NT2/D1 (cell line): Measurements from ENCODE around the gene EGLN1.
"Not testable (repeated sequence)": the region's sequence is repeated elsewhere in the genome, so short reads cannot be mapped to it uniquely, and the experiment has no call there.

Experiments
- DNase-seq: peaks from one replicate; pipeline ENCODE4 v3.0.0-alpha.2; 2011; ENCODE audit warnings: low read depth, low spot score
- H3K27me3 ChIP-seq: 2 replicates; pipeline ENCODE4 v1.6.0; 2011; ENCODE audit warnings: mild to moderate bottlenecking; ENCODE audit not compliant: insufficient read length, insufficient read depth
- H3K36me3 ChIP-seq: 2 replicates; pipeline ENCODE4 v1.6.1; 2011; ENCODE audit warnings: mild to moderate bottlenecking, low read length, mixed read lengths; ENCODE audit not compliant: insufficient read depth, insufficient read length
- H3K4me1 ChIP-seq: 2 replicates; pipeline ENCODE4 v1.5.1; 2011; ENCODE audit not compliant: insufficient read depth, insufficient read length
- H3K4me3 ChIP-seq: 2 replicates; pipeline ENCODE4 v1.5.1; 2011; ENCODE audit warnings: low read depth; ENCODE audit not compliant: insufficient read length
- H3K9ac ChIP-seq: 2 replicates; pipeline ENCODE4 v1.6.0; 2011; ENCODE audit warnings: low read depth; ENCODE audit not compliant: insufficient read length
- H3K9me3 ChIP-seq: 2 replicates; pipeline ENCODE4 v1.5.1; 2011; ENCODE audit warnings: mild to moderate bottlenecking, low read length; ENCODE audit not compliant: insufficient read depth
- SUZ12 ChIP-seq: IDR thresholded peaks from 2 replicates; pipeline ENCODE4 v1.6.1; 2011; ENCODE audit not compliant: insufficient read length, insufficient read depth; ENCODE audit errors: extremely low read depth
- YY1 ChIP-seq: IDR thresholded peaks from 2 replicates; pipeline ENCODE4 v1.6.1; 2011; ENCODE audit not compliant: insufficient read length, insufficient read depth
- ZNF274 ChIP-seq: IDR thresholded peaks from 2 replicates; pipeline ENCODE4 v1.6.1; 2011; ENCODE audit warnings: mild to moderate bottlenecking, low read depth, low read length

The EGLN1 gene

DNA sequence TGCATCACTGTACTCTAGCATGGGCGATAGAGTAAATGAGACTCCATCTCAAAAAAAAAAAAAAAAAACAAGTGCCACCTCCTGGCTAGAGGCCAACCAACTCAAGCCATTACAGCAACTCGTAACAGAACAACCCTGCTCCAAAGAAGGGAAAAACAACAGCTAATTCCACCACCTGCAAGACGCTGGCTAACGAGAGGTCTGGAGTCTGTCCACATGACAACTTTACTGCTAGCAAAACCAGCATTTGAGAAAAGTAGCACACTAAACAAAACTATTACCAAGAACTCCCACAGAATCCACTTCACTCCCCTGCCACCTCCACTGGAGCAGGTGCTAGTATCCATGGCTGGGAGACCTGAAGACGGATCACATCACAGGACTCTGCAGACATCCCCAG, 24.1 kb upstream of the EGLN1 start:
- no peak for DNase-seq
- Histone ChIP-seq H3K9me3 (no peaks in the 10 kb centered on the region), H3K4me1 (no peaks in the 10 kb centered on the region), H3K4me3 (no peak overlapping the region), H3K27me3 (no peaks in the 10 kb centered on the region), H3K9ac (no peak overlapping the region), H3K36me3 (no peaks in the 10 kb centered on the region)
- TF ChIP-seq YY1 (no peak), SUZ12 (no peak), ZNF274 (no peak)

DNA sequence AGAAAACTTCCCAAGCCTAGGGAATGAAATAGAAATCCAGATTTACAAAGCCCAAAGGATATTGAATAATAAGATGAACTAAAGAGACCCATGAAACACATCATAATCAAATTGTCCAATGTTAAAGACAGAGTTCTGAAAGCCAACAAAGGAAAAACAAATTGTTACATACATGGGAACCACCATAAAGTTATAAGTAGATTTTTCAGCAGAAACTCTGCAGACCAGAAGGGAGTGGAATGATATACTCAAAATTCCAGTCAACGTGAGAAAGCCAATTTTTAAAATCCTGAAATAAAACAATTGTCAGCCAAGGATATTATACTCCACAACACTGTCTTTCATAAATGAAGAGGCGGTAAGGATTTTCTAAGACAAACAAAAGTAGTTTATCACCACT, 22.0 kb upstream of the EGLN1 start:
- H3K9ac ChIP-seq: no peak overlapping the region
- no peaks in the 10 kb centered on the region for H3K36me3 ChIP-seq
- TF ChIP-seq SUZ12 (no peak), YY1 (no peak), ZNF274 (no peak)
- no peaks in the 10 kb centered on the region for H3K27me3 ChIP-seq
- H3K4me3 ChIP-seq: no peak overlapping the region
- DNase-seq: no peak
- no peaks in the 10 kb centered on the region for H3K9me3 ChIP-seq
- H3K4me1 ChIP-seq: no peaks in the 10 kb centered on the region

DNA sequence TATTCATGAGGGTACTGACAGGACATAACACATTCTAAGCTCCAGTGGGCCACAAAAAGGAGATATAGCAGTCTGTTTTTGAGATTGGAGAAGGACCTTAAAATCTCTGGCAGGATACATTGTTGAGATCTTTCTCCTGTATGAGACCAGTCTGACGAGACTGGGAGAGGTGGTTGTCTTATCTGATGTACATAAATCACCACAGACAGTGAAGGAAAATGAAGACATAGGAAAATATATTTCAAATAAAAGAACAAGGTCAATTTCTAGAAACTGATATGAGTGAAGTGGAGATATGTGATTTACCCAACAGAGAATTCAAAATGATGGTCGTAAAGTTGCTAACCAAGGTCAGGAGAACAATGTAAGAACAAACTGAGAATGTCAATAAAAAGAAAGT, 21.3 kb upstream of the EGLN1 start:
- H3K9me3 ChIP-seq: no peaks in the 10 kb centered on the region
- no peak overlapping the region for H3K4me3 ChIP-seq
- no peak for DNase-seq
- TF ChIP-seq YY1 (no peak), SUZ12 (no peak), ZNF274 (no peak)
- no peak overlapping the region for H3K9ac ChIP-seq
- H3K4me1 ChIP-seq: no peaks in the 10 kb centered on the region
- H3K27me3 ChIP-seq: no peaks in the 10 kb centered on the region
- H3K36me3 ChIP-seq: no peaks in the 10 kb centered on the region

DNA sequence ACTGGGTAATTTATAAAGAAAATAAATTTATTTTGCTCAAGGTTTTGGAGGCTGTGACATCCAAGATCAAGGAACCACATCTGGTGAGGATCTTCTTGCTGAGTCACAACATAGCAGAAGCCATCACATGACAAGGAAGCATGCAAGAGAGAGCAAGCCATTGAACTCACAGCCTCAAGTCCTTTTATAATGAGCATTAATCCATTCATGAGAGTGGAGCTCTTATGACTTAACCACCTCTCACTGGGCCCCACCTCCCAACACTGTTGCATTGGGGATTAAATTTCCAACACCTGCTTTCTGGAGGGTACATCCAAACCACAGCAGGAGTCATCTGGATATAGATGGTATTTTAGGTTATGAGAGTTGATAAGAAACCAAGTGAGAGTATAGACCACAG, 20.6 kb upstream of the EGLN1 start:
- H3K9ac ChIP-seq: no peak overlapping the region
- TF ChIP-seq ZNF274: no peak
- no peak for TF ChIP-seq YY1
- TF ChIP-seq SUZ12: no peak
- no peak overlapping the region for H3K4me3 ChIP-seq
- H3K36me3 ChIP-seq: no peaks in the 10 kb centered on the region
- no peak for DNase-seq
- H3K9me3 ChIP-seq: no peaks in the 10 kb centered on the region
- H3K4me1 ChIP-seq: no peaks in the 10 kb centered on the region
- no peaks in the 10 kb centered on the region for H3K27me3 ChIP-seq

DNA sequence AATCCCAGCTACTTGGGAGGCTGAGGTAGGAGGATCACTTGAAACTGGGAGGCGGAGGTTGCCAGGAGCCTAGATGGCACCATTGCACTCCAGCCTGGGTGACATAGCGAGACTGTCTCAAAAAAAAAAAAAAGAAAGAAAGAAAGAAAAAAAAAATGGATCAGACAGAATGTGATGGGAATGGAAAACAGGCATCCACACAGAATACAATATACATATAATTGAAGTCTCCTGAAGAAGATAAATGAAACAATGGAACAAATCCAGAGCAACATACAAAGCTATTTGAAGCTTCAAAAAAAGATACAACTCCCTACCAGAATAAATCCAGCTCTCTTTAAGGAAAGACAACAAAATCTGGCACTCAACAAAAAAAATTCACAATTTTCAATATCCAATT, 10.9 kb upstream of the EGLN1 start:
- H3K9me3 ChIP-seq: peaks cover 18% of the 10 kb centered on the region; the same call in 1 of the 2 replicates
- no peak overlapping the region for H3K4me3 ChIP-seq
- no peak for DNase-seq
- no peaks in the 10 kb centered on the region for H3K27me3 ChIP-seq
- H3K9ac ChIP-seq: no peak overlapping the region
- no peaks in the 10 kb centered on the region for H3K36me3 ChIP-seq
- TF ChIP-seq ZNF274 (no peak), YY1 (no peak), SUZ12 (no peak)
- H3K4me1 ChIP-seq: no peaks in the 10 kb centered on the region

DNA sequence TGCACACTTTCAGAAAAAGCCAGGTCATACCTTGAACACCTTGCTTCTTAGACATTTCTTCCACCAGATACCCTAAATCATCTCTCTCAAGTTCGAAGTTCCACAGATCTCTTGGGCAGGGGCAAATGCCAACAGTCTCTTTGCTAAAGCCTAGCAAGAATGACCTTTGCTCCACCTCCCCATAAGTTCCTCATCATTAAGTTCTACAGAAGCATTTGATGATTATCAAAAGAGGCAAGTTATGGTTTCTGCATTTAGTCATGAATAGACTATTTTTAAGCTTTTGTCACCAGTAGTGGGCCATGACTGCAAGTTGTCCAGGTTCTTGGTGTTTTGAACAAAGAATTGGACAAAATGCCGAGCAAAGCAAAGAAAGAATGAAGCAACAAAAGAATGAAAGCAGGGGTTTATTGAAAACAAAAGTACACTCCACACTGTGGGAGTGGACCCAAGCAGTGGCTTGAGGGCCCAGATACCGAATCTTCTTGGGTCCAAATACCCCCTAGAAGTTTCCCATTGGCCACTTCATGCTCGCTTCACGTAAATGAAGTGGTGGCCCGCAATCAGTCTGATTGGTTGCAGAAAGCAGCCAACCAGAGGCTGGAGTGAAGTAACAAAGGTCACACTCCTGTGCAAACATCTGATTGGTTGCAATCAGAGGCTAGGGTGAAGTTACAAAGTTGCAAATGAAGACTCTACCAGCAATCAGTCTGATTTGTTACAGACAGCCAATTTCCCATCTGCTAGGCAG, 9.8 kb upstream of the EGLN1 start:
- Histone ChIP-seq H3K9ac (no peak overlapping the region), H3K27me3 (no peaks in the 10 kb centered on the region), H3K9me3 (peaks cover 18% of the 10 kb centered on the region; the same call in 1 of the 2 replicates), H3K36me3 (no peaks in the 10 kb centered on the region), H3K4me1 (no peaks in the 10 kb centered on the region), H3K4me3 (no peak overlapping the region)
- TF ChIP-seq ZNF274: no peak
- TF ChIP-seq SUZ12: no peak
- no peak for TF ChIP-seq YY1
- DNase-seq: no peak

DNA sequence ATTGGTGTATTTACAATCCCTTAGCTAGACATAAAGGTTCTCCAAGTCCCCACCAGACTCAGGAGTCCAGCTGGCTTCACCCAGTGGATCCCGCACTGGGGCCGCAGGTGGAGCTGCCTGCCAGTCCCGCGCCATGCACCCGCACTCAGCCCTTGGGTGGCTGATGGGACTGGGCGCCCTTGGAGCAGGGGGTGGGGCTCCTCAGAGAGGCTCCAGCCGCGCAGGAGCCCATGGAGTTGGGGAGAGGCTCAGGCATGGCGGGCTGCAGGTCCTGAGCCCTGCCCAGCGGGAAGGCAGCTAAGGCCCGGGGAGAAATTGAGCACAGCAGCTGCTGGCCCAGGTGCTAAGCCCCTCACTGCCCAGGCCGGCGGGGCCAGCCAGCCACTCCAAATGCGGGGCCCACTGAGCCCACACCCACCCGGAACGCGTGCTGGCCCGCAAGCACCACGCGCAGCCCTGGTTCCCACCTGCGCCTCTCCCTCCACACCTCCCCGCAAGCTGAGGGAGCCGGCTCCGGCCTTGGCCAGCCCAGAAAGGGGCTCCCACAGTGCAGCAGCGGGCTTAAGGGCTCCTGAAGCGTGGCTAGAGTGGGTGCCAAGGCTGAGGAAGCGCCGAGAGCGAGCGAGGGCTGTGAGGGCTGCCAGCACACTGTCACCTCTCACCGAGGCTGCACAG, 8.7 kb upstream of the EGLN1 start:
- H3K4me1 ChIP-seq, H3K36me3 ChIP-seq, DNase-seq, H3K4me3 ChIP-seq, H3K27me3 ChIP-seq, H3K9ac ChIP-seq: not testable (repeated sequence)
- H3K9me3 ChIP-seq: peaks cover 18% of the 10 kb centered on the region; the same call in 1 of the 2 replicates

DNA sequence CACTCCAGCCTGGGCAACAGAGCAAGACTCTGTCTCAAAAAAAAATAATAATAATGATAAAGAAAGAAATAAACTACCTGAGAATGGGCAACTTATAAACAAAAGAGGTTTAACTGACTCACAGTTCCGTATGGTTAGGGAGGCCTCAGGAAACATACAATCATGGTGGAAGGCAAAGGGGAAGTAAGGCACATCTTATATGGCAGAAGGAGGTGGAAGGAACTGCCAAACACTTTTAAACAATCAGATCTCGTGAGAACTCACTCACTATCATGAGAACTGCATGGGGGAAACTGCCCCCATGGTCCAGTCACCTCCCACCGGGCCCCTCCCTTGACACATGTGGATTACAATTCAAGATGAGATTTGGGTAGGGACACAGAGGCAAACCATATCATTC, 6.3 kb upstream of the EGLN1 start:
- Histone ChIP-seq H3K4me3 (no peak overlapping the region), H3K9ac (no peak overlapping the region), H3K36me3 (no peaks in the 10 kb centered on the region), H3K9me3 (peaks cover 18% of the 10 kb centered on the region; the same call in 1 of the 2 replicates), H3K4me1 (no peaks in the 10 kb centered on the region), H3K27me3 (peaks cover 15% of the 10 kb centered on the region)
- DNase-seq: no peak
- TF ChIP-seq ZNF274 (no peak), SUZ12 (no peak), YY1 (no peak)
